GM10266 (cell line): ENCODE measurements around the gene INPP5A.

ENCODE experiments used
- DNase-seq: peaks from one replicate; pipeline ENCODE4 v3.0.0; 2012; ENCODE audit errors: extremely low spot score
- TF ChIP-seq, protein P1 (sequence below): IDR thresholded peaks from 2 replicates; pipeline ENCODE4 v1.5.1; 2012; ENCODE audit warnings: mild to moderate bottlenecking, low read depth; ENCODE audit not compliant: control insufficient read depth, insufficient read depth; ENCODE audit errors: missing control alignments

The INPP5A gene

DNA sequence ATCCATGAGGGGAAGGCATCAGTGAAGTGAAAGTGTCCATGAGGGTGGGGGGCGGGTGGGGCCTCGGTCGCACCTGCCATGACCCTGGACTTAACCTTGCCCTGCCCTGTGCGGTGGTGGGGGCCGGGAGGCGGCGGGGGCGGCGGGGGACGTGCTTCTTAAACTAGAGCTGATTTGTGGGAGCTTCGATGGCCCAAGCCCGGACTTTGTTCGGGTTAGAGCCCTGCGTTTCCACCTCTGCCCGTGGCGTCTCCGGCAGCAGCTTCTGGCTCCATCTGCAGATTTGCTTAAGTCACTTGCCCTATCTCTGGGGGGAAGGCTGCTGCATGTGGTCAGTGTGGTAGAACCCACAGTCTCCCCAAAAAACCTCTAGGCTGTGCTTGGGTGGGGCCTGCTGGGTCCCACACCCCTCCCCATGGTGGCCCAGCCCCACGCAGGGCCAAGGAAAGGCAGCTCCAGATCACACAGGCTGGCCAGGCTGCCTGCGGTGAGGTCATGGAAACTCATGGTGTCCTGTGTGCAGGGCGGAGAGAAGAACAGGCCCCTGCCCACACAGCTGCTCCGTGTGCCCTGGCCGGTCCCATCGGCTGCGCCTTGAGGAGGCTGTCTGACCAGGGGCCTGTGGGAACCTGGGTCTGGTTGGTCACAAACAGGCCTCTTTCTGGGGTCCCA is 93.2 kb downstream of the INPP5A start:
- TF ChIP-seq, protein P1, sequence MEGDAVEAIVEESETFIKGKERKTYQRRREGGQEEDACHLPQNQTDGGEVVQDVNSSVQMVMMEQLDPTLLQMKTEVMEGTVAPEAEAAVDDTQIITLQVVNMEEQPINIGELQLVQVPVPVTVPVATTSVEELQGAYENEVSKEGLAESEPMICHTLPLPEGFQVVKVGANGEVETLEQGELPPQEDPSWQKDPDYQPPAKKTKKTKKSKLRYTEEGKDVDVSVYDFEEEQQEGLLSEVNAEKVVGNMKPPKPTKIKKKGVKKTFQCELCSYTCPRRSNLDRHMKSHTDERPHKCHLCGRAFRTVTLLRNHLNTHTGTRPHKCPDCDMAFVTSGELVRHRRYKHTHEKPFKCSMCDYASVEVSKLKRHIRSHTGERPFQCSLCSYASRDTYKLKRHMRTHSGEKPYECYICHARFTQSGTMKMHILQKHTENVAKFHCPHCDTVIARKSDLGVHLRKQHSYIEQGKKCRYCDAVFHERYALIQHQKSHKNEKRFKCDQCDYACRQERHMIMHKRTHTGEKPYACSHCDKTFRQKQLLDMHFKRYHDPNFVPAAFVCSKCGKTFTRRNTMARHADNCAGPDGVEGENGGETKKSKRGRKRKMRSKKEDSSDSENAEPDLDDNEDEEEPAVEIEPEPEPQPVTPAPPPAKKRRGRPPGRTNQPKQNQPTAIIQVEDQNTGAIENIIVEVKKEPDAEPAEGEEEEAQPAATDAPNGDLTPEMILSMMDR: no peak
- DNase-seq: no peak

GRCh38 chr10:132631338-132631735 is 93.8 kb downstream of the INPP5A start:
- DNase-seq: no peak
- TF ChIP-seq, protein P1: no peak

- TF ChIP-seq, protein P1: no peak
- no peak for DNase-seq
Observed at GRCh38 chr10:132632091-132632561, 94.5 kb downstream of the INPP5A start.

DNA sequence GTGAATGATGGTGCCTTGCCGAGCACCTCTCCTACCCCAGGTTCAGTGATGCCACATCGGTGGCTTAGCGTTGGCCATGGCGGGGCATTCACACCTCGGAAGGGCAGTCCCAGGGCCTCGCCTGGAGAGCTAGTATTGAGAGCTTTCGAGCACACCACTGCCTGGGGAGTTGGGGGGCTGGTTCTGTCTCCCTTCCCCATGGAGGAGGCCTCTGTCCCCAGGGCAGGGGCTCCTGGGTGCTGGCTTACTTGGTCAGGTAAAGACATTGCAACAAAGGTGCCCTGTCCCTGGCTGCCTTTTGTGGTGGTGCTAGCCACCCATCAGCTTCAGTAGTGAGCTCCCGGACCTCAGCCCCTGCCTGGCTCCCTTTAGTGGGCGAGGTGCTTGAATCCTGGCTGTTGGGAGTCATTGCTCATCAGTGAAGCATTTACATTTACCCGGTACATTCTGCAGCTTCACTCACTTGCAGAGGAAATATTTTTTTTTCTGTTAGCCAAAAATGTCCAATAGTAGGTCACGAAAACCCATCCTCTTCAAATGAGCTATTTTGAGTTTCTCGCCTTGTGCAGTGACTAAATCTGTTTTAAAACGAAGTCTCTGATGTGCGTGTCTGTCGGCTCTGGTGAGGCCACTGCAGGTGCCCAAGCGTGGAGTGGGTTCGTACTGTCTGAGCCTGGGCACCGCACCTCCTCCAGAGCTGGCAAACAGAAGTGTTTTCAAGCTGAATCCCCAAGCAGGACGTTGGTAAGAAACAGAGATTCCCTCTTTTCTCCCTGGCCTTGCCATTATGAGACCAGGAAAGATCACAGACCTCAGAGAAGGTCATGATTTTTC is 95.5 kb downstream of the INPP5A start:
- TF ChIP-seq, protein P1: no peak
- DNase-seq: no peak

- DNase-seq: no peak
Observed at GRCh38 chr10:132634241-132634946, 96.8 kb downstream of the INPP5A start.

GRCh38 chr10:132634947-132635271 is 97.3 kb downstream of the INPP5A start:
- DNase-seq: no peak
- TF ChIP-seq, protein P1: no peak

More at GRCh38 chr10:132634241-132634946, 96.8 kb downstream of the INPP5A start:
- TF ChIP-seq, protein P1: peak; percentile 2
